ENCODE data around the gene ARIH2.

ARIH2 gene

DNA sequence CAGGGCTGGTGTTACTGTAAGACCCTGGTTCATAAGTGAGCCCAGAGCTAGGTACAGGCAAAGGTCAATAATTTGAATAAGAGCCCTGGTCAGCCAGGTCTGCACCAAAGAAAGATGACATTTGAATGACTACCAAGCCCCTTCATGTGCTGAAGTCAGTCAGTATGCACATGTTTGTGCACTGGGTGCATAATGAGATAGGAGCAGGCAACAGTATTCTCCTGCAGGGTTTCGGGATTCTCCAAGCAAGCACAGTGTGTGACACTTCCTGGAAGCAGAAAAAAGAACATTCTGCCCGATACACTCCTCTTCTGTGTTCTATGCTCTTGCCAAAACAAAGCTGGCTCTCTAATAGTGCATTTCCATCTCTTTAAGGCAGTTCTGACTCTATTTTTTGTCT is 116.0 kb downstream of the ARIH2 start:
- no peak for DNase-seq (ENCODE audit: extremely low read depth, low read depth)
- no peak overlapping the region for H3K4me3 ChIP-seq (replicated peaks; ENCODE audit: low read depth, low read length)
- TF ChIP-seq, protein P1, sequence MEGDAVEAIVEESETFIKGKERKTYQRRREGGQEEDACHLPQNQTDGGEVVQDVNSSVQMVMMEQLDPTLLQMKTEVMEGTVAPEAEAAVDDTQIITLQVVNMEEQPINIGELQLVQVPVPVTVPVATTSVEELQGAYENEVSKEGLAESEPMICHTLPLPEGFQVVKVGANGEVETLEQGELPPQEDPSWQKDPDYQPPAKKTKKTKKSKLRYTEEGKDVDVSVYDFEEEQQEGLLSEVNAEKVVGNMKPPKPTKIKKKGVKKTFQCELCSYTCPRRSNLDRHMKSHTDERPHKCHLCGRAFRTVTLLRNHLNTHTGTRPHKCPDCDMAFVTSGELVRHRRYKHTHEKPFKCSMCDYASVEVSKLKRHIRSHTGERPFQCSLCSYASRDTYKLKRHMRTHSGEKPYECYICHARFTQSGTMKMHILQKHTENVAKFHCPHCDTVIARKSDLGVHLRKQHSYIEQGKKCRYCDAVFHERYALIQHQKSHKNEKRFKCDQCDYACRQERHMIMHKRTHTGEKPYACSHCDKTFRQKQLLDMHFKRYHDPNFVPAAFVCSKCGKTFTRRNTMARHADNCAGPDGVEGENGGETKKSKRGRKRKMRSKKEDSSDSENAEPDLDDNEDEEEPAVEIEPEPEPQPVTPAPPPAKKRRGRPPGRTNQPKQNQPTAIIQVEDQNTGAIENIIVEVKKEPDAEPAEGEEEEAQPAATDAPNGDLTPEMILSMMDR (IDR thresholded peaks at IDR 0.05; ENCODE audit: low read depth, low read length, missing control alignments), result no peak

DNA sequence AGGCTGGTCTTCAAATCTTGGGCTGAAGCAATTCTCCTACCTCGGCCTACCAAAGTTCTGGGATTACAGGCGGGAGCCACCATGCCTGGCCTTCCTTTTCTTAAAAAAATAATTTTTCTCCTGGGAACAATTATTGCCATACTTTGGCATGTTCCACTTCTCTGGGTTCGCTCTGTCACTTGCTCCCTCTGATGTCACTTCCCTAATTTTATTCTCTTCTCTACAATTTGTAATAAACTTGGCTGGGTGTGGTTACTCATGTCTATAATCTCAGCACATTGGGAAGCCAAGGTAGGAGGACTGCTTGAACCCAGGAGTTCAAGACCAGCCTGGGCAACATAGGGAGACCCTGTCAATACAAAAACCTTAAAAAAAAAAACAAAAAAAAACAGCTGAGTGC is 116.6 kb downstream of the ARIH2 start:
- TF ChIP-seq, protein P1 (IDR thresholded peaks at IDR 0.05; ENCODE audit: low read depth, low read length, missing control alignments), result no peak
- DNase-seq (ENCODE audit: extremely low read depth, low read depth), result no peak
- no peak overlapping the region for H3K4me3 ChIP-seq (replicated peaks; ENCODE audit: low read depth, low read length)

Measured in HFF-Myc (cell line).